Suprapubic skin (tissue), 4 donors: ENCODE measurements around the gene ZNF608.

Experiments used
- CTCF ChIP-seq, 2 donors: fragments of 200-600 bp in 1 of 2; fragments of 450-650 bp in 1 of 2; sonication (generic) in 1 of 2; IDR thresholded peaks; one replicate each; pipeline ENCODE4 v1.5.1; 2016 to 2019; ENCODE audit warnings: antibody characterized with exemption in 2 of 2, mild to moderate bottlenecking in 1 of 2, moderate library complexity in 1 of 2
- EP300 ChIP-seq: sonication (generic); formaldehyde crosslinking; IDR thresholded peaks from one replicate; pipeline ENCODE4 v1.6.1; 2017; ENCODE audit warnings: antibody characterized with exemption
- POLR2A ChIP-seq, 2 donors: fragments of 450-650 bp; IDR thresholded peaks; one replicate each; pipeline ENCODE4 v1.6.1; 2017; ENCODE audit warnings: antibody characterized with exemption in 2 of 2, mild to moderate bottlenecking in 2 of 2, moderate library complexity in 2 of 2
- POLR2AphosphoS5 ChIP-seq, 3 donors: sonication (generic); formaldehyde crosslinking; IDR thresholded peaks; one replicate each; pipeline ENCODE4 v1.6.1; 2017; ENCODE audit warnings: antibody characterized with exemption in 3 of 3

DNA sequence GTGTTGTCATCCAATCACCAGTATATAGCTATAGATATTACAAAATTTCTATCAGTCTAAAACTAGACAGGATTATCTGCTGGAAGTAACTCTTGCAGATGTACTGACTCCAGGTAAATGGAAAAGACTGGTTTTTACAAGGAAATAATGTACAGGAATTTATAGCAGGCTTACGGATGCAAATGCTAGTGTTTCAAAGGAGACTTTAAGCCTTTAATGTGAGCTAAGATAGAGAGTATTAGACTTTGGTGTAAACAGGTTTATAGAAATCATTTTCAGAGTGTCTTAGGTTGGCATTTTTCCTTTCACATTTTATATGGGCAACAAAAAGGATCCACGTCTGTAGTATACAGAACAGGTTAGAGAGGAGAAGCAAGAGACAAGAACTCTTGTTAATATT, 16.1 kb downstream of the ZNF608 start:
- TF ChIP-seq POLR2A (IDR thresholded peaks at IDR 0.05) (no peak), CTCF (IDR thresholded peaks at IDR 0.05) (no peak), EP300 (no peak), POLR2AphosphoS5 (IDR thresholded peaks at IDR 0.05) (no peak)
